Upper lobe of left lung (tissue), 4 donors: ENCODE data around the gene SYCP3.

Source experiments
- CTCF ChIP-seq, 6 experiments: fragments of 450-650 bp in 4 of 6; fragments of 200-600 bp in 2 of 6; sonication (generic) in 2 of 6; IDR thresholded peaks; one replicate each; pipeline ENCODE4 v1.5.1; 2016 to 2019; ENCODE audit warnings: antibody characterized with exemption in 6 of 6
- EP300 ChIP-seq, 4 donors: sonication (generic); formaldehyde crosslinking; IDR thresholded peaks; one replicate each; pipeline ENCODE4 v1.5.1; 2017; ENCODE audit warnings: antibody characterized with exemption in 4 of 4, control low read depth in 2 of 4

- TF ChIP-seq EP300 (IDR thresholded peaks at IDR 0.05) (no peak), CTCF (IDR thresholded peaks at IDR 0.05) (no peak)
Observed at GRCh38 chr12:101745481-101745880, 6.2 kb upstream of the SYCP3 start.
